Inflammatory macrophage treated with lipopolysaccharide for 4 hours (primary cell): ENCODE measurements around the gene OR10A3.
A peak's percentile ranks its signal among the peaks of the same experiment; 100 is the strongest.

ENCODE experiments used
- DNase-seq: peaks from one replicate; pipeline ENCODE4 v3.0.0-alpha.2; 2020

Gene OR10A3

GRCh38 chr11:7936615-7937014 is 4.9 kb downstream of the OR10A3 start:
- DNase-seq = no peak

- DNase-seq = no peak
Measured at GRCh38 chr11:7931168-7931567, 10.3 kb downstream of the OR10A3 start, which contains the start of gene OR10A6. Gene OR10A6, minus strand, starts transcription at chr11:7931268. Its CDS starts 2,606 bp downstream, at chr11:7928662.

- DNase-seq = no peak
Measured at GRCh38 chr11:7927635-7928034, 13.9 kb downstream of the OR10A3 start.

DNA sequence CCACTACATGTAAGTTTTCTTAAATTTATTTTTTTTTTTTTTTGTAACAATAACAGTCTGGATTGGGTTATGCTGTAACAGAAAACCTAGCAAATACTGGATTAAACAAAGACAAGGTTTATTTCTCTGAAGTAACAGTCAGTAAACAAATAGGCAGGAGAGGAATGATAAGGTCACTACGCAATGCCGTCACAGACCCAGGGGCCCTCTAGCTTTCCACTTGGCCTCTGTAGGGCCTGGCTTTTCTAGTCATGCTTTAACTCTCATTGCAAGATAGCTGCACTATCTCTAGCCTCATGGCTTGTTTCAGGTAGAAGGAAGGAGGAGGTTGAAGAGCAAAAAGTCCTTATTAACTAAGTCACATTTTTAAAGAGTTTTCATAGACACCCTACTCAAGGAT is 17.0 kb downstream of the OR10A3 start:
- DNase-seq = no peak

- no peak for DNase-seq
Measured at GRCh38 chr11:7918141-7918540, 23.4 kb downstream of the OR10A3 start.

- DNase-seq = no peak
Measured at GRCh38 chr11:7911011-7911410, 30.5 kb downstream of the OR10A3 start.

DNA sequence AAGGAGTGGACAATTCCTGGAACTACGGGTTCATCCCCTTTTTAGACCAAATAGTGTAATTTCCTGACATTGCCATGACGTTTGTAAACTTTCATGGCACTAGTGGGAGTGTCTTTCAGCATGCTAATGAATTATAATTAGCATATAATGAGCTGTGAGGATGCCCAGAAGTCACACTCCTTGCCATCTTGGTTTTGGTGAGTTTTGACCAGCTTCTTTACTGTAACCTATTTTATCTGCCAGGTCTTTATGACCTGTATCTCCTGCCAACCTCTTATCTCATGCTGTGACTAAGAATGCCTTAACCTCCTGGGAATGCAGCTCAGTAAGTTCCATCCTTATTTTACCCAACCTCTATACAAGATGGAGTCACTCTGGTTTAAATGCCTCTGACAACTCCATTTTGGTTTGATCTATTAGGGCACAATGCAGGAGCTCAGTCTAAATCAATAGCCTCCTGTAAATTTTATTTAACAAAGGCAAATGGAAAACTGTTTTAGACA is 31.2 kb downstream of the OR10A3 start:
- DNase-seq = no peak

- DNase-seq = no peak
Measured at GRCh38 chr11:7909585-7910285, 31.8 kb downstream of the OR10A3 start.

DNA sequence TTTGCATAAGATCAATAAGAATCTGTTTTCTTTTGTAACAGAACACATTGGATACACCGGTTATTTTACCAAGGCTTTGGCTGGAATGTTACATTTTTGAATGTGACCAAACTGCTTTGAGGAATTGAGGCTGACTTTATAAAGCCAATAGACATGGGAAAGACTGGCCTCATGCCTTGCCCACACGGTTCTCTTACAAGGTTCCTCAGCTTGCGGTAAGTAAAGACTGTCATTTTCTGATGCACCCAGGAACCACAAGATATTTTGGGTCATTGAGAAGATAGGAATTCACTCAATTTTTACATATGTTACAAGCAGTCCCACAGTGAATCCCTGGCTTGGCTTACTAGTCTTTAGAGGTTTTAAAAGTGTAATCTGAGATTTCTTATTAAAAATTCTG is 34.4 kb downstream of the OR10A3 start:
- DNase-seq = no peak

DNA sequence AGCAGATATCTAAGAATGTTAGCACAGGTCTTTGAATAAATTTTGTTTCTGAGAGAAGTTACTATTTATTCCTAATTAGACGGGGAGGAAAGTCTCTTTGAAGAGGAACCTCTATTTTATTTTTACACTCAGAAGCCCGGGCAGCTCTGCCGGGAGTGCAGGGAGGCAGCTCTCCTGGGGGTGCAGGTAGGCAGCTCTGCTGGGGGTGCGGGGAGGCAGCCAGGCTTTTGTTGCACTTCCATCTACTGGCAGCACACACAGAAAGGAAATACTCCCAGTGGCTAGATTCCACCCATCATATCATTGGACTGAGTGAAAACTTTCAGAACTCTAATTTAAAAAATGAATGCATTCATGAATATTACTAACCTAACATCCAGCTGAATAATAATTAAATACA is 35.0 kb downstream of the OR10A3 start:
- no peak for DNase-seq

- DNase-seq = no peak
Measured at GRCh38 chr11:7905961-7906429, 35.5 kb downstream of the OR10A3 start.

DNA sequence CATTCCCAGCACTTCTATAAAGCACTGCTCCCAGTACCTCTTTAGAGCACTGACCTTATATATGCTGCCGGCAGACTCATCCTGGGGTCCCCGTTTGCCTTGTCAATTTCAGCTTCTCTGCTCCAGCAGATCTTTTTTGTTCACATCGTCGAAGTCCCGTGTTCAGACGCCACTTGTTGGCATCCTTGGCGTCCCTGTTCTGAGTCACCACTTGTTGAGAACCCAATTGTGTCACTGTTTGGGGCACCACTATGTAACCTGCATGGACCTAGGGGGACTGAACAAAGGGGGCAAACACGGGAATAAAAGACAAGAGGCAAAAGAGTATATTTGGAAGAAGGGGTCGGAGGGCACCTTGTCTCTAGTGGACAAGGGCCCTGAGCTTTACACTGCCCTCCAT is 36.0 kb downstream of the OR10A3 start:
- DNase-seq = no peak

DNA sequence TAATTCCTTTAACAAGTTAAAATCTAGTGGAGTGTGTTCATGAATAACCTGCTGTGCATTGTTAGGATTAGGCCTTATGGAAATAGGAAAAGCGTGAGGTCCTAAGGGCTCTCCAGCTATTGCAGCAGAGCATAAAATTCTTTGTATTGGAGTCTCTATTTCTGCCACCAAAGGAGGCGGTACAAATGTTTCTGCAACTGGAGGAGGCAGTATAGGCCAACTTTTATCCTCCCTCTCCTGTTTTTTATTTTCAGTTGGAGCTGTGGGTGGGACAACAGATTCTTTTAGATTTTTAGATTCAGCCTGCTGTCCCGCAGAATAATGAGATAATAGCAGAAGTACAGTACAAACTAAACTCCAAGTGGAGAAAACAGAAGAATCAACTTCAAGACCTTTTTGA is 36.6 kb downstream of the OR10A3 start:
- DNase-seq = no peak

- no peak for DNase-seq
Measured at GRCh38 chr11:7903940-7904339, 37.6 kb downstream of the OR10A3 start.

- DNase-seq = no peak
Measured at GRCh38 chr11:7901319-7901854, 40.1 kb downstream of the OR10A3 start.

DNA sequence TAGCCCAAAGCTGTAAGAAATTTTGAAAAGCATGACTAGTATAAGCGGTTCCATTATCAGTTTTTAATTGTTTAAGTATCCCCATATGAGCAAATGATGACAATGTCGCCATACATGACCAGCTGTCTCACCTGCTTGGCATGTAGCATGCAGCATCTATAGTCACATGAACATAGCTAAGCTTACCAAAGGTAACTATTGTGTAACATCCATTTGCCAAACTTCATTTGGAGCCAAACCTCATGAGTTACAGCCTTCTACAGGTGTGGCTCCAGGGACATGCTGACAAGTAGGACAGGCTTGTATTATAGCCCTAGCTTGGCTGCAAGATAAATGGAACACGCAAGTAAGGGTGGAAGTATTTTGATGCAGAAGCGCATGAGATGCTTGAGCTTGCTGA is 40.8 kb downstream of the OR10A3 start:
- DNase-seq = no peak

DNA sequence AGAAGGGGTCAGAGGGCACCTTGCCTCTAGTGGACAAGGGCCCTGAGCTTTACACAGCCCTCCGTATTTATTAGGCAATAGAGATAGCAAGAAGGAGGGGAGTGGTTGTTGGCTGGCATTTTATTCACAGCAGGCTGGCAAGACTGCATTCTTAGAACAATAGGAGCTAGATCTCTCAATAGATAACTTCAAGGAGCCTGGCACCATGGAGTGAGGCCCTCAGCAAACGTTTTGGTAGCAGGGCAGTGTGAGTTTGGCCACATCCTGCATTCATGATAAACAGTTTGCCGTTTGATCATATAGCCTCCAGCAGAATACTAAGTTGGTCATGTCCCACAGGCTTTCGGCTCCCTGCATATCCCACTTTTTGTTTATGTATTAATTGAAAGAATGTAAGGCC is 42.1 kb downstream of the OR10A3 start:
- DNase-seq = no peak

- DNase-seq = no peak
Measured at GRCh38 chr11:7898666-7899283, 42.7 kb downstream of the OR10A3 start.

DNA sequence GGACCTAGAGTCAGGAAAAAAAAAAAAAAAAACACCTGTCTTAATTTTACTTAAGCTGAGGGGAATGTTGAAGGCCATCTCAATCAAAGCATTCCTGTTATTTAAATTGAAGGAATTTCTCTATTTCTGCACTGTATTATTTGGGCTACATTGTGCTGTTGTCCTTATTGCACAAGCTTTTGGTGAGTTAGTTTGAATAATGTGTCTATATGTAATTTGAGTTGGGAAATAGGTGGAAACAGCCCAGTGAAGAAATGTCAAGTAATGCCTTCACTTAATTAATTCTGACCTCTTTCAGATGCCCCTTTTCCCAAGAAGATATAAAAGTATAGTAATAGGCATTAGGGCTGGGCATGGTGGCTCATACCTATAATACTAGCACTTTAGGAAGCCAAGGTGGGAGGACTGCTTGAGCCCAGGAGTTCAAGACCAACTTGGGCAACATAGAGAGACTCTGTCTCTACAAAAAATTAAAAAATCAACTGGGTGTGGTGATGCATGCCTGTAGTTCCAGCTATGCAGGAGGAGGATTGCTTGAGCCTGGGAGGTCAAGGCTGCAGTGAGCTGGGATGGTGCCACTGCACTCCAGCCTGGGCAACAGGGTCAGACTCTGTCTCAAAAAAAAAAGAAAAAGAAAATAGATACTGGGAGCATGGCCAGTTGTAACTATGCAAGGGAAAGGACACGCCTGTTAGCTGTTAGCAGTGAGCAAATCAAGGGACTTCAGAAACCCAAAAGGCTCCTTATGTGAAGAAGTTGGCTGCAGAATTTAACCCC is 45.3 kb downstream of the OR10A3 start:
- DNase-seq = no peak

GRCh38 chr11:7894251-7894650 is 47.3 kb downstream of the OR10A3 start:
- DNase-seq = no peak

- no peak for DNase-seq
Measured at GRCh38 chr11:7893796-7894195, 47.7 kb downstream of the OR10A3 start.

DNA sequence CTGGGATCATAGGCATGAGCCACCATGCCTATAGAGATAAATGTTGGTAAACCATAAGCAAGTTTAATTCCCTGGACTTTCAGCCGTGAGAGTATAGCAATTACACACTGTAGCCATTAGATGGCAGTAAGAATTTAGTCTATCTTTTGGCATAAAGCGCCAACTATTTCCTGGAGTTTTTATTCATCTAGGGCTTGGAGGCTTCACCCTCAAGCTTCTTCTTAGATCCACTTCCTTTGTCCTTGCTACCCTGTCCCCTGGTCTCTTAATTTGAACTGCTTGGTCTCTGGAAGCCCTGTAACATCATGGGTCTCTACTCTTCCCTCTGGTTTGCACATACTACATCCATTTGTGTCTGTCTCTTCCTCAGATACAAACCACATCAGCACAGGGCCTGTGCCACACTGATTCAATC is 48.7 kb downstream of the OR10A3 start:
- DNase-seq = peak; percentile 37

GRCh38 chr11:7892059-7892699 is 49.3 kb downstream of the OR10A3 start:
- DNase-seq = peak; percentile 4
